ENCODE results near the gene NGB.

NGB gene

GRCh38 chr14:77265561-77266335, 5.3 kb downstream of the NGB start:
- no peak for DNase-seq (ENCODE audit: low read depth in 1 of 2, low spot score in 1 of 2)

DNA sequence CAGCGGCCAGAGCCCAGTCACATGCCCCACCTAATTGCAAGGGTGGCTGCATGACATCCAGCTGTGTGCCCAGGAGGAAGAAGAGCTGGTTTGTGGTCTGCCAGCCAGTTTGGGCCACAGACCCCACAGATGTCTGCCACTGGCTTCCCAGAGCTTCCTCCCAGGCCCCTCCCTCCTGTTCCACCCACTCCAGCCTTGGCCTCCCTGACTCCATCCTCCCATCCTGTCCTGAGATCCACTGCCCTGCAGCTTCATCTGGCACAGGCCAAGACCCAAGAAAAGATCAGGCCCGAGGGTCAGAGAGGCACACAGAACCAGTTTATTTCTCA, 5.9 kb downstream of the NGB start:
- DNase-seq (ENCODE audit: low read depth in 1 of 2, low spot score in 1 of 2) = no peak

GRCh38 chr14:77264466-77265186, 6.4 kb downstream of the NGB start:
- no peak for DNase-seq (ENCODE audit: low read depth in 1 of 2, low spot score in 1 of 2)

GRCh38 chr14:77260631-77261030, 10.4 kb downstream of the NGB start:
- no peak for DNase-seq (ENCODE audit: low read depth in 1 of 2, low spot score in 1 of 2)

GRCh38 chr14:77260199-77260598, 10.8 kb downstream of the NGB start:
- DNase-seq (ENCODE audit: low read depth in 1 of 2, low spot score in 1 of 2) = no peak

DNA sequence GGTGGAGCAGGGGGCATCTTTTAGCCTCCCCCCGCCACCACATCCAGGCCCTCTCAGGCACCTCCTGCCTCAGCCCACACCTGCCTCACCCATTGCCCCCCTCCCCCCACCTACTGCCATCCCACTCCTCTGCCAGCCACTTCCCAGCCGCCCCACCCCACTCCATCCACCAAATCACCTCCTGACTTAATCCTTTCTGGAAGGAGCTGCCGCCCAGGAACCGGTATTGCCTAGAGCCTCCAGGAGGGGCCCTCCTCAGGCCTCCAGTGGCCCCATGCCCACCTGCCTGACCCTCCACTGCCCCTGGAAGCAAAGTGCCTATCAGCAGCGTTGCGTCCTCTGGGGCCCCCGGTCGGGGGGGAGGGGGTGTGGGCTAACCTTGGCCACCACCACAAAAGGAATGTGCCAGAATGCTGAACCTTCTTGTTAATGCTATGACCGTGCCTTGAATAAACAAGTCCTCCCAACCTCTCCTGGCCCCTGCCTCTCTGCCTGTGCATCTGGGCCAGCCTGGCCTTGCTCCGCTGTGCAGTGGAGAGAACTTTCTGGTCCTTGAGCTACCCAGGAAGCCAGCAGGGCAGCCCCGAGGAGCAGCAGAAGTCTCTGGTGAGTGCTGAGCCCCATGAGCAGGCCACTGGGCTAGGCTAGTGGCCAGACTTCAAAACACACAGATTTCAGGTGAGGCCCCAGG, 11.8 kb downstream of the NGB start:
- DNase-seq (ENCODE audit: low read depth in 1 of 2, low spot score in 1 of 2) = no peak

DNA sequence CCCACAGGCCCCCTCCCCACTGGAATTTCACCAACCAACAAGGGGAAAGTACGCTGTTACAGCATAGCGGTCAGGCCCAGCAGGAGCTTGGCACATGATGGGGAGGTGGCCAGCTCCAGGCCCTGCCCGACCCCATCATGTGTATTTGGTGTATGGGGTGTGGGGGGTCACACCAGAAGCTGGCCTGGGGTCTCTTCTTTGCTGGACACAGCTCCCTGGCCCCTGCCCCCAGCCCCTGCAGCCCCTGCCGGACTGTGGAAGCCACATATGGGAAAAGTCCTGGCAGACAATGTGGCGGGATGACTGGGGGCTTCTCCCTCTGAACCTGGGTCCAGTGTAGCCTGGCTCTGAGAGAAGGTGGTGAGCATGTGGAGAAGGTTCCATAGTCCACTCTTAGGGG, 12.4 kb downstream of the NGB start:
- no peak for DNase-seq (ENCODE audit: low read depth in 1 of 2, low spot score in 1 of 2)

- no peak for DNase-seq (ENCODE audit: low read depth in 1 of 2, low spot score in 1 of 2)
These were observed 13.3 kb downstream of the NGB start for GRCh38 chr14:77257700-77258099.

DNA sequence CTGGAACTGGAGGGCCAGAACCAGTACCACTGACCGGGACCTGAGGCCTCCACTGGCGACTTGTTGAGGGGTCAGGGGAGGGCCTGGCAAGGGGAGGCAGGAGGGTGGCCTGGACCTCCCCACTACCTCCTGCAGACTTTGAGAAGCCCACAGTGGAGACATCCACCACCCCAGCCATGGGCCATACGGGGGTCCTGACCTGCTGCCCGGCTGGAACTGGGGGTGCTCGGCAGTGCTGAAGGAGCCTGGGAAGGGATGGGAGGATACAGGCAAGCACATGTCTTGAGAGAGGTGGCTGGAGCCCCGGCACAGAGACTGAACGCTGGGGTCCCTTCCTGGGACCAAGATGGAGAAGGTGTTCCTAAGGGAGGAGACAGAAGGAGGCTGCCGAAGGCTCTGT, 14.3 kb downstream of the NGB start:
- DNase-seq (ENCODE audit: low read depth in 1 of 2, low spot score in 1 of 2) = no peak

DNA sequence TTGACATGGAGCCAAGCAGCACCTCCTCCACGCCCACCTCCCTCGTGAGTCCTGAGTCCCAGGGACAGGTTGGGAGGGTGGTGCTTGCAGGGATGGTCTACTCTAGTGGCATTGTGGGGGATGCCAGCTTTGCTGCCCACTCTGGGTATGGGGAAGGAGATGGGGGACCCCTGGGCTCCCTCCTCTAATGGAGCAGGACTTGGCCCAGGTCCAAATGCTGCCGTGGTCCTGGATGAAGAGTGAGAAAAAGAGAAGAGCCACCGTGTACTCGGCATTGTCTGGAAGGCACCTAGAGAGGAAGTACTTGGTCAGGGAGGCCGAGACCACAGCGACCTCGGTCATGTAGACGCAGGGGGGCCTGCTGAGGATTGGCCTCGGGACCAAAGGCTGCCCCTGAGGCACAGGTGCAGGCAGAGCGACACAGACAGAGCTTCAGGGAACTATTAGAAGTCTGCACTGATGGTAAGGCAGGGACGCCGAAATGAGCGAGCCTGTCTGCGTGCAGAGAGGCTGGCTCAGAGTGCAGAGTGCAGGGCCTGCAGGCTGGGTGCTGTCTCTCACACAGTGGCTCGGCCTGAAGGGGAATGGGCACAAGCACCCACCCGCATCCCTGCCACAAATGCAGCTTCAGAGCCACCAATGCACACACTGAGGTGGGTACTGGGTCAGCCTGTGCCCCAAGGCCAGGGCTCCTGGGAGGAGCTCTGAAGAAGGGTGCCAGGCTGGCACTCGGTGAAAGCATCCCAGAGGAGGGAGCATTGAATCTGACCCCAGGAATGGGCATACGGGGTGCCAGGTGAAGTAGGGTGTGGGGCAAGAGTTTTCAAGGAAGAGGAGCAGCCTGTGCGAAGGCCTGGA, 17.4 kb downstream of the NGB start:
- DNase-seq (ENCODE audit: low read depth in 1 of 2, low spot score in 1 of 2) = no peak

- DNase-seq (ENCODE audit: low read depth in 1 of 2, low spot score in 1 of 2) = no peak
These were observed 19.1 kb downstream of the NGB start for GRCh38 chr14:77251870-77252269.

DNA sequence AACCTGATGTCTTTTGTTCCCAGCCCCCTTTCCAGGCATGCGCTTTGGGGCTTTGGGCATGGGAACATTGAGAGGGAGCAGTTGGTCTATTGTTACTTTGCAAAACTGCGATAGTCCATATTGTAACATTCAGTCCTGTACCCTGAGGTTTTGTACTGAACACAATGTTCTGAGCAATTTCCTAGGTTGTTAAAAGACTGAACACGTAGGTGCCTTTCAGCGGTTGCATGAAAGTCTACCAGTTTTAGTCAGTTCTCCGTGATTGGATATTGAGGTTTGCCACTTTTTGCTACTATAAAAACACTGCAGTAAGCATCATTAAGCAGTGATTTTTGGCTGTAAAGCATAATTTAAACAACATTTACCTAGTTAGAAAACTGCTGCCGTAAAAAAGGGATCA, 20.1 kb downstream of the NGB start:
- DNase-seq (ENCODE audit: low read depth in 1 of 2, low spot score in 1 of 2) = no peak

- no peak for DNase-seq (ENCODE audit: low read depth in 1 of 2, low spot score in 1 of 2)
These were observed 21.7 kb downstream of the NGB start for GRCh38 chr14:77249286-77249685.

GRCh38 chr14:77248666-77249065, 22.3 kb downstream of the NGB start:
- DNase-seq (ENCODE audit: low read depth in 1 of 2, low spot score in 1 of 2) = no peak

DNA sequence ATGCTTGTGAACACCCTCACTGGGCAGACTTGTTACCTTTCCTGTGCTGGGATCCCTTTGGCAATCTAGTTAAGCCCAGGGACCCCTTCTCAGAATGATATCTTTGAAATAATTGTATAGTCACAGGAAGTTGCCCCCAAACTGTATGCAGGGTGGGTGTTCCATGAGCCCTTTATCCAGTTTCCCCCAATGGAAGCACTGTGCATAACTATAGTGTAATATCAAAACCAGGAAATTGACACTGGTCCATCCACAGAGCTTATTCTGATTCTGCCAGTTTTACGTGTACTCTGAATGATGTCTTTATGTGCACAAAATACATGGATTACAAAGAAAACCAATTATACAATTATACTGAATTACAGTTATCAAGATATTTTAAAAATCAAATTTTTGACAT, 24.2 kb downstream of the NGB start:
- DNase-seq (ENCODE audit: low read depth in 1 of 2, low spot score in 1 of 2) = no peak

DNA sequence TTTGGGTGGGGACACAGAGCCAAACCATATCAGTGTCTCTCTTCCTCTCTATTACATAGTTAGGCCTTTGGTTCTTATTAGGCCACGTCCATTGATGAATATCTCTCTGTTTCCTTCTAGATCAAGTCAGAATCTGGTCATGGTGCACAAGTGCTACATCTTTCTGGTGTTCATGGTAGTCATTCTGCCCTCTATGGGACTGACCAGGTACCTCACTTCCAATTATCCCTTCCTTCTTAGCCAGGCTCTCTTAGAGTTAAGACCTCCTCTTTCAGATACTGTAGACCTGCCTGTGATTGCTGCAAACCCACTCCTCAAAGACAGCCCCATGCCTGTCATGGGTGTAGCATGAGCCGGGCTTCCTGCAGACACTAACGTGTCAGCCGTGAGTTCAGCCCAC, 25.2 kb downstream of the NGB start:
- DNase-seq (ENCODE audit: low read depth in 1 of 2, low spot score in 1 of 2) = no peak

GRCh38 chr14:77243853-77244252, 27.2 kb downstream of the NGB start:
- DNase-seq (ENCODE audit: low read depth in 1 of 2, low spot score in 1 of 2) = no peak

GRCh38 chr14:77242752-77243151, 28.3 kb downstream of the NGB start:
- no peak for DNase-seq (ENCODE audit: low read depth in 1 of 2, low spot score in 1 of 2)

DNA sequence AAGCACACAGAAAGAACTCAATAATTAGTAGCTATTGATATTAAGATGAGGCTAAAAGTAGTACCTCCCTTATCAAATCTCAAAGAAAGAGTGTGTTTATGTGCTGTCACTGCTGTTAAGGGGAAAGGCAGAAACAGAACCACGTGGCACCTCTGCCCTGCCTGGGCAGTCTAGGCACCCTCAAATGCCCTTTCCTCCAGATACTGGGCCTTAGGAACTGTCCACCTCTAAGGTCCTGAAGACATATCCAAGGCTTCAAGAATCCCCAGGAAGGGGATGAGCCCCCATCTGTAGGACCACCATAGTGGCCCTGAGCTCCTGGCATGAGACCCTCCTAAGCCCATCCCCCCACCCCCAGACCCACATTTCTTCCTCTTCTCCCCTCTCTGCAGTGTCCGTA, 29.1 kb downstream of the NGB start:
- no peak for DNase-seq (ENCODE audit: low read depth in 1 of 2, low spot score in 1 of 2)

DNA sequence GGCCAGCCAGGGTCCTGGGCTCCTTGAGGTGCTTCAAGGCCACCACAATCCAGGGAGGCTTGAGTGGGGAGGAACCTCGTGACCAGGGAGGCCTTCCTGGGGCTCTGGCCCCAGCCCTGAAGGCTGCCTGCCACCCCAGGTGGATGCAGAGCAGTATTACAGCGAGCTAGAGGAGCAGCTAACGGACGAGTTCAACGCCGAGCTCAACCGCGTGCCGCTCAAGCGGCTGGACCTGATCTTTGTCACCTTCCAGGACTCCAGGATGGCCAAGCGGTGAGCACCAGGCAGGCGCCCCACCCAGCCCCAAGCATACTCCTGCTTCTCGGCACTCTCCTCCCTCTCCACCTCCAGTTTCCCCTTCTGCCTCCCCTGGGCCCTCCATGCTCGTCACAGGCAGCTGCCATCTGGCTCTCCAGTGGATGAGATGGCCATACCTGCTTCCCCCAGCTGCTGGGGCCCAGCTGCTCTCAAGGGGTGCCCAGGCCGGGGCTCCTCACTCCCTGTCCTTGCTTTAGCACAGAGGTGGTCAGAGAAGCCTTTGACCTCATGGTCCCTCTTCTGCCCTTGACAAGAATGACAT, 30.6 kb downstream of the NGB start:
- no peak for DNase-seq (ENCODE audit: low read depth in 1 of 2, low spot score in 1 of 2)

GRCh38 chr14:77239412-77239811, 31.6 kb downstream of the NGB start:
- DNase-seq (ENCODE audit: low read depth in 1 of 2, low spot score in 1 of 2) = no peak

Measured in activated CD4-positive, alpha-beta T cell treated with anti-CD3 and anti-CD28 coated beads, Interleukin-2, amount 50 U/mL, for 24 hours (primary cell).